PFSK-1 (cell line): ENCODE data around the gene KCTD16.

ENCODE experiments used
- POLR2AphosphoS5 ChIP-seq: IDR thresholded peaks from 2 replicates; pipeline ENCODE4 v1.6.1; 2012; ENCODE audit warnings: low read depth, mild to moderate bottlenecking, control low read depth, low read length, moderate library complexity
- SIN3A ChIP-seq: IDR thresholded peaks from 2 replicates; pipeline ENCODE4 v1.6.1; 2012; ENCODE audit warnings: mild to moderate bottlenecking, low read length, moderate library complexity, borderline replicate concordance; ENCODE audit not compliant: insufficient read depth
- TAF1 ChIP-seq: IDR thresholded peaks from 2 replicates; pipeline ENCODE4 v1.6.1; 2012; ENCODE audit warnings: low read length, control low read depth, borderline replicate concordance; ENCODE audit not compliant: insufficient read depth
- TF ChIP-seq, protein P1 (sequence below), 2 experiments: IDR thresholded peaks; 2 replicates each; pipeline versions ENCODE4 v1.6.1 to v1.8.0; 2011 to 2012; ENCODE audit warnings: low read depth in 2 of 2, low read length in 2 of 2, control low read depth in 1 of 2, inconsistent platforms in 1 of 2, mild to moderate bottlenecking in 1 of 2, moderate library complexity in 1 of 2; ENCODE audit not compliant: insufficient read depth in 1 of 2

DNA sequence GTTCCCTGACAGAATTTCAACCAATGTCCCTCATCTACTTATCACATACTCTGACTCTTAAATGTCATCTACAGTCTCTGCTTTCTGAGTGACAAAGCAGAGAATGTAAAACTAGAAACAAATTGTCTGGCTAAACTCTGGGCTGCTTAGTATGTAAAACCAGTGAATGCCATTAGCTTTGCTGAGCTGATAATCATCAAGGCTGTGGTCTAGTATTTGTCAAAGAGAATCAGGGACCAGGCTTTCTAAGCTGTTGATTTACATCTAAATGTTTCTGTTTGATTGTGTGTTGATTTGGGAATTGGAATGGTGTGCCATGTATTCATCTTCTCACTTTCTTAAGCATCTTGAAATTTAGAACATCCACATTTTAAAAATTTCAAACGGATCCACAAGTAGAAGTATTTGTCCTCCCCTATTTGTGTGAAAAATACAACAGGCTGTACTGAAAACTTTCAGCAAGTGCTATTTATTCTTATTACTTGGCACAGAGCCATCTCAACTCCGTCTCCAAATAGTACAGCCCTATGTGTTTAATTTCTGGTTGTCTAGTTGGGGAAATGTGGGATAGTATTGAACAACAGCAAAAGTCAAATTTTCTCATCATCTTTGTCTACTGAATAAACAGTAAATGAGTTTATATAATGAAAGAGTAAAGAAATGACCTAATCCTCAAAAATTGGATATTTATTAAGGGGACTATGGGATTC is 251.5 kb downstream of the KCTD16 start:
- no peak for TF ChIP-seq POLR2AphosphoS5
- TF ChIP-seq TAF1 = no peak
- TF ChIP-seq, protein P1, sequence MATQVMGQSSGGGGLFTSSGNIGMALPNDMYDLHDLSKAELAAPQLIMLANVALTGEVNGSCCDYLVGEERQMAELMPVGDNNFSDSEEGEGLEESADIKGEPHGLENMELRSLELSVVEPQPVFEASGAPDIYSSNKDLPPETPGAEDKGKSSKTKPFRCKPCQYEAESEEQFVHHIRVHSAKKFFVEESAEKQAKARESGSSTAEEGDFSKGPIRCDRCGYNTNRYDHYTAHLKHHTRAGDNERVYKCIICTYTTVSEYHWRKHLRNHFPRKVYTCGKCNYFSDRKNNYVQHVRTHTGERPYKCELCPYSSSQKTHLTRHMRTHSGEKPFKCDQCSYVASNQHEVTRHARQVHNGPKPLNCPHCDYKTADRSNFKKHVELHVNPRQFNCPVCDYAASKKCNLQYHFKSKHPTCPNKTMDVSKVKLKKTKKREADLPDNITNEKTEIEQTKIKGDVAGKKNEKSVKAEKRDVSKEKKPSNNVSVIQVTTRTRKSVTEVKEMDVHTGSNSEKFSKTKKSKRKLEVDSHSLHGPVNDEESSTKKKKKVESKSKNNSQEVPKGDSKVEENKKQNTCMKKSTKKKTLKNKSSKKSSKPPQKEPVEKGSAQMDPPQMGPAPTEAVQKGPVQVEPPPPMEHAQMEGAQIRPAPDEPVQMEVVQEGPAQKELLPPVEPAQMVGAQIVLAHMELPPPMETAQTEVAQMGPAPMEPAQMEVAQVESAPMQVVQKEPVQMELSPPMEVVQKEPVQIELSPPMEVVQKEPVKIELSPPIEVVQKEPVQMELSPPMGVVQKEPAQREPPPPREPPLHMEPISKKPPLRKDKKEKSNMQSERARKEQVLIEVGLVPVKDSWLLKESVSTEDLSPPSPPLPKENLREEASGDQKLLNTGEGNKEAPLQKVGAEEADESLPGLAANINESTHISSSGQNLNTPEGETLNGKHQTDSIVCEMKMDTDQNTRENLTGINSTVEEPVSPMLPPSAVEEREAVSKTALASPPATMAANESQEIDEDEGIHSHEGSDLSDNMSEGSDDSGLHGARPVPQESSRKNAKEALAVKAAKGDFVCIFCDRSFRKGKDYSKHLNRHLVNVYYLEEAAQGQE (IDR thresholded peaks at IDR 0.05; ENCODE audit: insufficient read depth in 1 of 2, low read depth in 2 of 2, low read length in 2 of 2) = no peak
- no peak for TF ChIP-seq SIN3A
